ENCODE data around the gene ATXN7.

DNA sequence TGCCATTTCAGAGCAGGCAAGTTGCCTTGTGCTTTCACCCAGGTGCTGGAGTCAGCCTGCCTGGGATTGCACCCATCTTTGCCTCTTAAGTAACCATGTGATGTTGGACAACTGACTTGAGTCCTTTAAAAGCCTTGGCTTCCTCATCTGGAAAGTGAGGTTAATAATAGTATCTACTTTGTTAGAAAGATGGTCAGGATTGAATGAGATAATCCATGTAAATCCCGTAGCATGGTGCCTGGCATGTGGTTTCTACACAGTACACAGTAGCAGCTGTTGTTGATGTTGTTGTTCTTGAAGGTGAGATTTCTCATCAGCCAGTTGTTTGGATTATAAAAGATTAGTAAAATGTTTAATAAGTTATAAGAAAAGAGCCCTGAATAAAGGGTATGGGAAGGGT, 110.8 kb downstream of the ATXN7 start:
- TF ChIP-seq CTCF (conservative IDR thresholded peaks at IDR 0.05; ENCODE audit: low read length) (no peak), EZH2phosphoT487 (IDR thresholded peaks at IDR 0.05; ENCODE audit: borderline replicate concordance) (no peak)

Data from Loucy (cell line).